HEK293 (cell line): ENCODE measurements around the gene BCAN.

Source experiments
- CTCF ChIA-PET: fragments of 350-600 bp; formaldehyde crosslinking; extraction: SDS; loops from one replicate; lab custom pipeline; 2021; ENCODE audit warnings: antibody characterized with exemption; lab: Yijun Ruan, JAX
- POLR2A ChIA-PET: fragments of 300-600 bp; formaldehyde crosslinking; extraction: SDS; loops from one replicate; lab custom pipeline; 2020; ENCODE audit warnings: antibody characterized with exemption, inconsistent platforms; lab: Yijun Ruan, JAX
- H3K27ac ChIP-seq: fragments of 200-500 bp; sonication (Bioruptor generic); 2 replicates; pipeline ENCODE4 v1.5.1; 2014; ENCODE audit warnings: low read depth, low read length, control low read depth, inconsistent platforms; ENCODE audit errors: extremely low read depth
- H3K36me3 ChIP-seq, 2 experiments: fragments of 200-500 bp in 1 of 2; sonication (Bioruptor generic) in 1 of 2; 1 replicate in 1 of 2; 2 replicates in 1 of 2; pipeline ENCODE4 v1.5.1; 2014 to 2017; ENCODE audit warnings: inconsistent platforms in 2 of 2, low read length in 2 of 2; ENCODE audit not compliant: control insufficient read depth in 2 of 2, insufficient read depth in 1 of 2
- H3K4me1 ChIP-seq: fragments of 200-500 bp; sonication (Bioruptor generic); 2 replicates; pipeline ENCODE4 v1.5.1; 2014; ENCODE audit warnings: mild to moderate bottlenecking, low read length, inconsistent platforms; ENCODE audit not compliant: control insufficient read depth, insufficient read depth
- H3K4me3 ChIP-seq: 2 replicates; pipeline ENCODE4 v1.5.1; 2011; ENCODE audit warnings: low read depth, mild to moderate bottlenecking, control low read depth, low read length, moderate library complexity
- H3K9me3 ChIP-seq: fragments of 200-500 bp; sonication (Bioruptor generic); 2 replicates; pipeline ENCODE4 v1.5.1; 2014; ENCODE audit warnings: low read depth, low read length, inconsistent platforms; ENCODE audit not compliant: control insufficient read depth, insufficient read depth
- GFI1B ChIP-seq: fragments of 450-650 bp; formaldehyde crosslinking; IDR thresholded peaks from 2 replicates; pipeline ENCODE4 v1.5.1; 2016; ENCODE audit warnings: missing biosample characterization, missing genetic modification characterization
- GLI2 ChIP-seq: fragments of 450-650 bp; formaldehyde crosslinking; IDR thresholded peaks from 2 replicates; pipeline ENCODE4; 2017; ENCODE audit warnings: missing biosample characterization, missing genetic modification characterization, low read depth, borderline replicate concordance
- KLF16 ChIP-seq: fragments of 450-650 bp; formaldehyde crosslinking; IDR thresholded peaks from 2 replicates; pipeline ENCODE4 v1.5.1; 2017; ENCODE audit warnings: missing biosample characterization, missing genetic modification characterization
- MYNN ChIP-seq: fragments of 450-650 bp; formaldehyde crosslinking; IDR thresholded peaks from 2 replicates; pipeline ENCODE4 v1.5.1; 2016; ENCODE audit warnings: missing biosample characterization, missing genetic modification characterization, borderline replicate concordance
- MZF1 ChIP-seq: fragments of 450-650 bp; formaldehyde crosslinking; IDR thresholded peaks from 2 replicates; pipeline ENCODE4 v1.5.1; 2017; ENCODE audit warnings: missing biosample characterization, missing genetic modification characterization, borderline replicate concordance
- PRDM1 ChIP-seq: fragments of 450-650 bp; formaldehyde crosslinking; IDR thresholded peaks from 2 replicates; pipeline ENCODE4; 2016; ENCODE audit warnings: missing biosample characterization, missing genetic modification characterization
- RBAK ChIP-seq: fragments of 450-650 bp; formaldehyde crosslinking; IDR thresholded peaks from 2 replicates; pipeline ENCODE4 v1.5.1; 2016; ENCODE audit warnings: missing biosample characterization, missing genetic modification characterization
- SP3 ChIP-seq: fragments of 450-650 bp; formaldehyde crosslinking; IDR thresholded peaks from 2 replicates; pipeline ENCODE4 v1.5.1; 2016; ENCODE audit warnings: missing biosample characterization, missing genetic modification characterization
- SP7 ChIP-seq: fragments of 450-650 bp; formaldehyde crosslinking; IDR thresholded peaks from 2 replicates; pipeline ENCODE4 v1.5.1; 2016; ENCODE audit warnings: missing biosample characterization, missing genetic modification characterization
- ZFP41 ChIP-seq: fragments of 450-650 bp; formaldehyde crosslinking; IDR thresholded peaks from 2 replicates; pipeline ENCODE4 v1.5.1; 2016; ENCODE audit warnings: missing biosample characterization, missing genetic modification characterization, borderline replicate concordance
- ZNF132 ChIP-seq: fragments of 450-650 bp; formaldehyde crosslinking; IDR thresholded peaks from 2 replicates; pipeline ENCODE4 v1.5.1; 2017; ENCODE audit warnings: missing biosample characterization, missing genetic modification characterization, borderline replicate concordance
- ZNF16 ChIP-seq: fragments of 450-650 bp; formaldehyde crosslinking; IDR thresholded peaks from 2 replicates; pipeline ENCODE4 v1.5.1; 2016; ENCODE audit warnings: low read depth, missing biosample characterization, missing genetic modification characterization
- ZNF184 ChIP-seq: fragments of 450-650 bp; IDR thresholded peaks from 2 replicates; pipeline ENCODE4 v1.5.1; 2018; ENCODE audit warnings: missing biosample characterization, mild to moderate bottlenecking, missing genetic modification characterization
- ZNF23 ChIP-seq: fragments of 450-650 bp; formaldehyde crosslinking; IDR thresholded peaks from 2 replicates; pipeline ENCODE4 v1.5.1; 2016; ENCODE audit warnings: missing biosample characterization, missing genetic modification characterization, borderline replicate concordance
- ZNF239 ChIP-seq: fragments of 450-650 bp; formaldehyde crosslinking; IDR thresholded peaks from 2 replicates; pipeline ENCODE4 v1.5.1; 2016; ENCODE audit warnings: missing biosample characterization, missing genetic modification characterization
- ZNF394 ChIP-seq: fragments of 450-650 bp; formaldehyde crosslinking; IDR thresholded peaks from 2 replicates; pipeline ENCODE4 v1.5.1; 2016; ENCODE audit warnings: missing biosample characterization, missing genetic modification characterization, mild to moderate bottlenecking, moderate library complexity, borderline replicate concordance
- ZNF423 ChIP-seq: fragments of 450-650 bp; formaldehyde crosslinking; IDR thresholded peaks from 2 replicates; pipeline ENCODE4 v1.5.1; 2016; ENCODE audit warnings: missing biosample characterization, missing genetic modification characterization
- ZNF596 ChIP-seq: fragments of 450-650 bp; IDR thresholded peaks from 2 replicates; pipeline ENCODE4 v1.5.0; 2018; ENCODE audit warnings: missing biosample characterization, mild to moderate bottlenecking, missing genetic modification characterization, moderate library complexity
- ZNF660 ChIP-seq: fragments of 450-650 bp; IDR thresholded peaks from 2 replicates; pipeline ENCODE4 v1.5.1; 2018; ENCODE audit warnings: missing biosample characterization, mild to moderate bottlenecking, missing genetic modification characterization
- ZNF843 ChIP-seq: fragments of 450-650 bp; formaldehyde crosslinking; IDR thresholded peaks from 2 replicates; pipeline ENCODE4 v1.5.1; 2016; ENCODE audit warnings: missing biosample characterization, missing genetic modification characterization
- ZSCAN23 ChIP-seq: fragments of 450-650 bp; formaldehyde crosslinking; IDR thresholded peaks from 2 replicates; pipeline ENCODE4 v1.5.1; 2016; ENCODE audit warnings: missing biosample characterization, missing genetic modification characterization
- TF ChIP-seq, protein P1 (sequence below): fragments of 450-650 bp; formaldehyde crosslinking; conservative IDR thresholded peaks from 2 replicates; pipeline ENCODE4 v1.5.1; 2016; ENCODE audit warnings: low read depth, missing biosample characterization, missing genetic modification characterization
- TF ChIP-seq, protein P2 (sequence below): fragments of 450-650 bp; formaldehyde crosslinking; IDR thresholded peaks from 2 replicates; pipeline ENCODE4 v1.5.1; 2016; ENCODE audit warnings: missing biosample characterization, missing genetic modification characterization
- TF ChIP-seq, protein P3 (sequence below): fragments of 450-650 bp; IDR thresholded peaks from 2 replicates; pipeline ENCODE4 v1.5.1; 2018; ENCODE audit warnings: missing biosample characterization, mild to moderate bottlenecking, missing genetic modification characterization

Gene BCAN

DNA sequence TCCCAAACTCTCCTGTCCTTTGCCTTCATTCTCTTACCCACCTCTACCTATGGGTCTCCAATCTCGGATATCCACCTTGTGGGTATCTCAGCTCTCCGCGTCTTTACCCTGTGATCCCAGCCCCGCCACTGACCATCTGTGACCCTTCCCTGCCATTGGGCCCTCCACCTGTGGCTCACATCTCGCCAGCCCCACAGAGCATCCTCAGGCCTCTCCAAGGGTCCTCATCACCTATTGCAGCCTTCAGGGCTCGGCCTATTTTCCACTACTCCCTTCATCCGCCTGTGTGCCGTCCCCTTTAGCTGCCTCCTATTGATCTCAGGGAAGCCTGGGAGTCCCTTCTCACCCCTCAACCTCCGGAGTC lies 11.1 kb downstream of the BCAN start:
- H3K4me3 ChIP-seq, result no peak overlapping the region
- TF ChIP-seq GFI1B (tag by site-specific recombination) (no peak), ZNF23 (tag by site-specific recombination) (no peak), ZFP41 (tag by site-specific recombination) (no peak), ZNF239 (tag by site-specific recombination) (no peak), MYNN (tag by site-specific recombination) (no peak), ZNF184 (tag by site-specific recombination) (no peak), GLI2 (tag by site-specific recombination) (no peak), PRDM1 (tag by site-specific recombination) (no peak), MZF1 (tag by site-specific recombination) (no peak), SP7 (tag by site-specific recombination) (no peak), SP3 (tag by site-specific recombination) (no peak), ZNF132 (tag by site-specific recombination) (no peak), ZNF660 (no peak), ZNF16 (no peak), RBAK (tag by site-specific recombination) (no peak), ZNF423 (tag by site-specific recombination) (no peak), ZSCAN23 (tag by site-specific recombination) (no peak)
- TF ChIP-seq, protein P1, sequence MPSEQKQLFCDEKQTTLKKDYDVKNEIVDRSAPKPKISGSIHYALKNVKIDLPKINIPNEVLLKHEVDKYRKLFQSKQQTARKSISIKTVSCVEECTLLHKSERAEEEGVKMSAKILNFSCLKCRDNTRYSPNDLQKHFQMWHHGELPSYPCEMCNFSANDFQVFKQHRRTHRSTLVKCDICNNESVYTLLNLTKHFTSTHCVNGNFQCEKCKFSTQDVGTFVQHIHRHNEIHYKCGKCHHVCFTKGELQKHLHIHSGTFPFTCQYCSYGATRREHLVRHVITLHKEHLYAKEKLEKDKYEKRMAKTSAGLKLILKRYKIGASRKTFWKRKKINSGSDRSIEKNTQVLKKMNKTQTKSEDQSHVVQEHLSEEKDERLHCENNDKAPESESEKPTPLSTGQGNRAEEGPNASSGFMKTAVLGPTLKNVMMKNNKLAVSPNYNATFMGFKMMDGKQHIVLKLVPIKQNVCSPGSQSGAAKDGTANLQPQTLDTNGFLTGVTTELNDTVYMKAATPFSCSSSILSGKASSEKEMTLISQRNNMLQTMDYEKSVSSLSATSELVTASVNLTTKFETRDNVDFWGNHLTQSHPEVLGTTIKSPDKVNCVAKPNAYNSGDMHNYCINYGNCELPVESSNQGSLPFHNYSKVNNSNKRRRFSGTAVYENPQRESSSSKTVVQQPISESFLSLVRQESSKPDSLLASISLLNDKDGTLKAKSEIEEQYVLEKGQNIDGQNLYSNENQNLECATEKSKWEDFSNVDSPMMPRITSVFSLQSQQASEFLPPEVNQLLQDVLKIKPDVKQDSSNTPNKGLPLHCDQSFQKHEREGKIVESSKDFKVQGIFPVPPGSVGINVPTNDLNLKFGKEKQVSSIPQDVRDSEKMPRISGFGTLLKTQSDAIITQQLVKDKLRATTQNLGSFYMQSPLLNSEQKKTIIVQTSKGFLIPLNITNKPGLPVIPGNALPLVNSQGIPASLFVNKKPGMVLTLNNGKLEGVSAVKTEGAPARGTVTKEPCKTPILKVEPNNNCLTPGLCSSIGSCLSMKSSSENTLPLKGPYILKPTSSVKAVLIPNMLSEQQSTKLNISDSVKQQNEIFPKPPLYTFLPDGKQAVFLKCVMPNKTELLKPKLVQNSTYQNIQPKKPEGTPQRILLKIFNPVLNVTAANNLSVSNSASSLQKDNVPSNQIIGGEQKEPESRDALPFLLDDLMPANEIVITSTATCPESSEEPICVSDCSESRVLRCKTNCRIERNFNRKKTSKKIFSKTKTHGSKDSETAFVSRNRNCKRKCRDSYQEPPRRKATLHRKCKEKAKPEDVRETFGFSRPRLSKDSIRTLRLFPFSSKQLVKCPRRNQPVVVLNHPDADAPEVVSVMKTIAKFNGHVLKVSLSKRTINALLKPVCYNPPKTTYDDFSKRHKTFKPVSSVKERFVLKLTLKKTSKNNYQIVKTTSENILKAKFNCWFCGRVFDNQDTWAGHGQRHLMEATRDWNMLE (tag by site-specific recombination), result no peak
- TF ChIP-seq, all 188 proteins: peak for 0
- Histone ChIP-seq H3K4me1 (no peaks in the 10 kb centered on the region; the same call in 1 of the 2 replicates), H3K27ac (no peak overlapping the region), H3K36me3 (no peaks in the 10 kb centered on the region), H3K9me3 (no peaks in the 10 kb centered on the region)
- ChIA-PET POLR2A (no interaction called here), CTCF (interaction anchor here (0.9 to 6.3 kb wide), 4 partner anchors 10 to 267 kb away, joined by 3 to 91 read pairs (median 3); no protein-coding TSS in a partner anchor)

DNA sequence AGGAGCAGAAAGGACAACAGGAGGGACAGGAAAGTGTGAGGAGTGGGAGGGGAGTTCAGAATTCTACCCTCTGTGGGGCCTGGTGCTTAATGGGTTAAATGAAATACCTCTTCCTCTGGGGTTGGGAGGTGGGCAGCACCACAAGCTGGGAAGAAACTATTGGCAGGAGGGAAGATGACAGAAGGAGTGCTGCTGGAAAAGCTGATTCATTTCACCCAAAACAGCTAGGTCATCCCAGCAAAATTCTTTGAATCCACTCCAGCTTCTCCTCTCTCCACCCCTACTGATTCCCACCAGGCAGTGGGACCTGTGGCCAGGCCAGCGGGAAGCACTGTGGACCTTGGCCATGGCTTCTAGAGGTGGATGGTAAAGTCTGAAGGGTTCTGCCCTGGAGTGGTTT lies 12.8 kb downstream of the BCAN start:
- CTCF ChIA-PET, result interaction anchor here (0.7 to 15.2 kb wide), 5 partner anchors 26 to 42 kb away, joined by 3 to 564 read pairs (median 11); partner anchors contain the start of genes HAPLN2 and NES
- no peaks in the 10 kb centered on the region for H3K9me3 ChIP-seq

More for the DNA sequence above, 12.8 kb downstream of the BCAN start:
- Histone ChIP-seq H3K36me3 (no peaks in the 10 kb centered on the region), H3K4me3 (no peak overlapping the region), H3K27ac (no peak overlapping the region), H3K4me1 (no peaks in the 10 kb centered on the region; the same call in 1 of the 2 replicates)
- TF ChIP-seq ZNF596 (tag by site-specific recombination) (no peak), ZNF843 (tag by site-specific recombination) (no peak), KLF16 (tag by site-specific recombination) (no peak), ZNF394 (tag by site-specific recombination) (peak; percentile 15; the same call in 1 of the 2 replicates)
- TF ChIP-seq, protein P2, sequence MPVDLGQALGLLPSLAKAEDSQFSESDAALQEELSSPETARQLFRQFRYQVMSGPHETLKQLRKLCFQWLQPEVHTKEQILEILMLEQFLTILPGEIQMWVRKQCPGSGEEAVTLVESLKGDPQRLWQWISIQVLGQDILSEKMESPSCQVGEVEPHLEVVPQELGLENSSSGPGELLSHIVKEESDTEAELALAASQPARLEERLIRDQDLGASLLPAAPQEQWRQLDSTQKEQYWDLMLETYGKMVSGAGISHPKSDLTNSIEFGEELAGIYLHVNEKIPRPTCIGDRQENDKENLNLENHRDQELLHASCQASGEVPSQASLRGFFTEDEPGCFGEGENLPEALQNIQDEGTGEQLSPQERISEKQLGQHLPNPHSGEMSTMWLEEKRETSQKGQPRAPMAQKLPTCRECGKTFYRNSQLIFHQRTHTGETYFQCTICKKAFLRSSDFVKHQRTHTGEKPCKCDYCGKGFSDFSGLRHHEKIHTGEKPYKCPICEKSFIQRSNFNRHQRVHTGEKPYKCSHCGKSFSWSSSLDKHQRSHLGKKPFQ (tag by site-specific recombination), result no peak
- TF ChIP-seq, protein P3, sequence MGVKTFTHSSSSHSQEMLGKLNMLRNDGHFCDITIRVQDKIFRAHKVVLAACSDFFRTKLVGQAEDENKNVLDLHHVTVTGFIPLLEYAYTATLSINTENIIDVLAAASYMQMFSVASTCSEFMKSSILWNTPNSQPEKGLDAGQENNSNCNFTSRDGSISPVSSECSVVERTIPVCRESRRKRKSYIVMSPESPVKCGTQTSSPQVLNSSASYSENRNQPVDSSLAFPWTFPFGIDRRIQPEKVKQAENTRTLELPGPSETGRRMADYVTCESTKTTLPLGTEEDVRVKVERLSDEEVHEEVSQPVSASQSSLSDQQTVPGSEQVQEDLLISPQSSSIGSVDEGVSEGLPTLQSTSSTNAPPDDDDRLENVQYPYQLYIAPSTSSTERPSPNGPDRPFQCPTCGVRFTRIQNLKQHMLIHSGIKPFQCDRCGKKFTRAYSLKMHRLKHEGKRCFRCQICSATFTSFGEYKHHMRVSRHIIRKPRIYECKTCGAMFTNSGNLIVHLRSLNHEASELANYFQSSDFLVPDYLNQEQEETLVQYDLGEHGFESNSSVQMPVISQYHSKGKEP (tag by site-specific recombination), result no peak
- POLR2A ChIA-PET, result interaction anchor here (1.2 to 1.3 kb wide), 2 partner anchors 11 to 22 kb away, joined by 4 read pairs; partner anchors contain the start of gene NES
